Hematopoietic multipotent progenitor cell (in vitro differentiated cells): Measurements from ENCODE around the gene ZNF708. TPM values are rescaled to one million over a fixed set of nuclear protein-coding genes. Genes with fewer than 3 reads are reported as not detected.
"Not testable (repeated sequence)": the region's sequence is repeated elsewhere in the genome, so short reads cannot be mapped to it uniquely, and the experiment has no call there.

ENCODE experiments used
- DNase-seq, 3 donors: peaks; one replicate each; pipeline ENCODE4 v3.0.0-alpha.2; 2011 to 2015; ENCODE audit warnings: low read depth in 2 of 3, low spot score in 2 of 3
- total RNA-seq: library from RNA; depleted of rRNA; stranded (reverse); fragments of >200 nt; gene quantifications from one replicate; pipeline ENCODE4 v1.2.3, GENCODE V29; 2012

Gene ZNF708
- total RNA-seq, 1 donor = 7.3 TPM

GRCh38 chr19:21260848-21261381 lies 68.3 kb downstream of the ZNF708 start:
- not testable (repeated sequence) for DNase-seq

DNA sequence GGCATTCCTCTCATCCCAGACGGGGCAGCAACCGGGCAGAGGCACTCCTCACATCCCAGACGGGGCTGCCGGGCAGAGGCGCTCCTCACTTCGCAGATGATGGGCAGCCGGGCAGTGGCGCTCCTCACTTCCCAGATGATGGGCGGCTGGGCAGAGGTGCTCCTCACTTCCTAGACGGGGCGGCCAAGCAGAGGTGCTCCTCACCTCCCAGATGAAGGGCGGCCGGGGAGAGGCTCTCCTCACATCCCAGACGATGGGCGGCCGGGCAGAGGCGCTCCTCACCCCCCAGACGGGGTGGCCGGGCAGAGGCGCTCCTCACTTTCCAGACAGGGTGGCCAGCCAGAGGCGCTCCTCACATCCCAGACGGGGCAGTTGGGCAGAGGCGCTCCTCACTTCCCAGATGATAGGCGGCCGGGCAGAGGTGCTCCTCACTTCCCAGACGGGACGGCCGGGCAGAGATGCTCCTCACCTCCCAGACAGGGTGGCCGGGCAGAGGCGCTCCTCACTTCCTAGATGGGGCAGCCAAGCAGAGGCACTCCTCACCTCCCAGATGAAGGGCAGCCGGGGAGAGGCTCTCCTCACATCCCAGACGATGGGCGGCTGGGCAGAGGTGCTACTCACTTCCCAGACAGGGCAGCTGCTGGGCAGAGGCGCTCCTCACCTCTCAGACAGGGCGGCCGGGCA lies 68.9 kb downstream of the ZNF708 start:
- no peak for DNase-seq

- DNase-seq = not testable (repeated sequence)
Observed at GRCh38 chr19:21259421-21260124, 69.6 kb downstream of the ZNF708 start.

DNA sequence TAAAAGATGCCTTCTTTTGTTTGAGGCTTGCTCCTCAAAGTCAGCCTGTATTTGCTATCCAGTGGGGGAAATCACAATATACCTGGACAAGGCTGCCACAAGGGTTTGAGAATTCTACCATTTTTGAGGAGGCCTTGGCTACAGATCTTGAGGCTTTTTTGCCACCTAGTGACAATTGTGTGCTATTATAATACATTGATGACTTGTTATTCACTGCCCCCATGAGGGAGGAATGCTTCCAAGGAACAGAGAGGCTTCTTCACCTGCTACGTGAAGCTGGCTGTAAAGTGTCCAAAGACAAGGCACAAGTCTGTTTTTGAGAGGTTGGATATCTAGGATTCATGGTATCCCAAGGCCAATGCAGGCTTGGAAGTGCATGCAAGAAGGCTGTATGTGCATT lies 72.5 kb downstream of the ZNF708 start:
- DNase-seq = peak in 1 of 3 donors; percentile 0

Other genes starting within 250 kb of the ZNF708 start
- gene ZNF714, start 247.2 kb downstream of the ZNF708 start, total RNA-seq = 10.8 TPM
- gene ZNF431, start 187.4 kb downstream of the ZNF708 start, total RNA-seq = 5.1 TPM
- gene ZNF738, start 29.6 kb upstream of the ZNF708 start, total RNA-seq = 8.9 TPM
- gene ZNF493, start 67.7 kb upstream of the ZNF708 start, total RNA-seq = 30.2 TPM
- 26.1 TPM for gene ZNF429, start 176.2 kb upstream of the ZNF708 start, total RNA-seq